GM19240 (cell line): ENCODE results near the gene MAP3K13.
"Not testable (repeated sequence)": the region's sequence is repeated elsewhere in the genome, so short reads cannot be mapped to it uniquely, and the experiment has no call there.

ENCODE experiments used
- DNase-seq: peaks from one replicate; pipeline ENCODE4 v3.0.0; 2011; ENCODE audit warnings: low spot score; ENCODE audit not compliant: insufficient read length

The MAP3K13 gene

DNA sequence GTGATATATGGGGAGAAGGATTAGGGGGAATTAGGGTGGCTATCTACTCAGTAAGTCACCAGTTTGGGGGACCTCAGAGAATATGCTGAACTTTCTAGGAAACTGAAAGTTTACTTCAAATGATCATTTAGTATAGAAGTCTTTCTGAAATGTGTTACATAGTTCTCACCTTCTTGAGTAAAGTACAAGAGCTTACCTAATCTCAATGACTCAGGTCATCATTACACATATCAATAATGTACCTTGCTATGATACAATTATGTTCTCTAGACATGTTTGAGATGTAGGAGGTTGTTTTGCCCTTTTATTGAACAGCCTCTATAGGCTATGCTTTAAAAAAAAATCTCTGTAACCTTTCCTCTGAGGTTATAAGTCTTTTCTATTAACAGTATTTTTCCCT is 85.2 kb downstream of the MAP3K13 start:
- DNase-seq, result no peak

DNA sequence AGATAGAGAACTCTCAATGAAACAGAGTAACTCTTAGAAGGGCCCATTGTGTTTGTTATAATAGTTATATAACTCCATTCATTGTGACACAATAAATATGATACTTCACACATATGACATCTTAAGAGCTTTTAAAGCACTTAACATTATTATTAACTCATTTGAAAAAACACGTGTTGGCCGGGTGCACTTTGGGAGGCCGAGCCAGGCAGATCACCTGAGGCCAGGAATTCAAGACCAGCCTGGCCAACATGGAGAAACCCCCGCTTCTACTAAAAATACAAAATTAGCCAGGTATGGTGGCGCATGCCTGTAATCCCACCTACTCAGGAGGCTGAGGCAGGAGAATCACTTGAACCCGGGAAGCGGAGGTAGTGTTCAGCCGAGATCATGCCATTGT is 88.5 kb downstream of the MAP3K13 start:
- not testable (repeated sequence) for DNase-seq

DNA sequence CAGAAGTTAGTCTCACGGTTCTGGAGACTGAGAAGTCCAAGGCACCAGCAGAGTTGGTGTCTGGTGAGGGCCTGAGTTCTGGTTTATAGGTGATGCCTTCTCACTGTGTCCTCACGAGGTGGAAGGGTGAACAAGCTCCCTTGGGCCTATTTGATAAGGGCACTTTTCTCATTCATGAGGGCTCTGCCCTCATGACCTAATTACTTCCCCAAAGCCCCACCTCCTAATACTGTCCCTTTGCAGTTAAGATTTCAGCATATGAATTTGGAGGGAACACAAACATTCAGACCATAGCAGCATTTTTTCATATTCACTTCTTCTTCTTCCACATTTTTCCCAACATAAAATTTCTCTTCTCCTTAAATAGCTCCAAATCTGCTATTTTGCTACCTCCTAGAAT is 94.4 kb downstream of the MAP3K13 start:
- no peak for DNase-seq

DNA sequence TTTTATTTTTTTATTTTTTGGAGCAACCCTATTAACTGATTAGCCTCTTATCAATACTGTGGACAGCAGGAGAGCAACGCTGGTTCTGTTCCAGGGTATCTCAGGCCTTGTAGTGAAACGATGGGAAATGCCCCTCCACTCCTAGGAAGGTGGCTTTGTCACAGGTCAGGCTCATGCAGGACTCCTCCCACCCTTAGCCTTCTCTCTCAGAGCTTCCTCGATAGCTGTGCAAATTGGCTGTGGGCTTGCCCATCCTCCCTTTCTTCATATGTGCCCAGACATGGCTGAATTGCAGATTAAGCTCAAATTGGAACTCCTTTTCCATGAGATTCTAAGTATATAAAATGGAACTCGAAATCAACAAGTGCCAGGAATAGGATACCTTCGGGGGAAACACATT is 97.4 kb downstream of the MAP3K13 start:
- DNase-seq, result no peak

DNA sequence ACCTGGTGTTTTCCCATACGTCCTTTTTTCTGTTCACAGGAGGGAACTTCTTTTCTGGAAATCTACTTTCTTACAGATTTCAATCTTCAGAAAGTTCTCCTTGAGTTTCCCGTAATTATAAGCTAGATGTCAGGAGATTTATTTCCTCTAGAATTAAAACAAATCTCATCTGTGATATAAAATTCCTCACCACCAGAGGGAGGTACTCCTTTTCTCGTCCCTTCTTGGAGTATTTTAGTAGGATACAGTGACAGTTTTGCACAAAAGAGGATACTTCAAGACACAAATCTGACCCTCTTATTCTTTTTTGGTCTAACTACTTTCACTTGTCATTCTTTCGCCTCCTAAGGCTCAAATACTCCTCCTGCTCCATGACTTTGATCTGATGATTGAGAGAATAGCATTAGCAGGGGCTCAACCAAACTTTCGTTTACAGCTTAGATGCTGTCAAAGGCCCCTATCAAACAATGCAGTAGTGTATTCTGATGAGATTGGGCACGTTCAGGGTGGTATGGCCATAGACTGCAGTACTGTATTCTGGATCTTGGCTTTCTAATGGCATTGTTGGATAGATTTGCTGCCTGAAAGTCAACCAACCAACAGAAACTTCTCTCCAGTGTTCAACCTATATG is 97.9 kb downstream of the MAP3K13 start:
- DNase-seq, result no peak

DNA sequence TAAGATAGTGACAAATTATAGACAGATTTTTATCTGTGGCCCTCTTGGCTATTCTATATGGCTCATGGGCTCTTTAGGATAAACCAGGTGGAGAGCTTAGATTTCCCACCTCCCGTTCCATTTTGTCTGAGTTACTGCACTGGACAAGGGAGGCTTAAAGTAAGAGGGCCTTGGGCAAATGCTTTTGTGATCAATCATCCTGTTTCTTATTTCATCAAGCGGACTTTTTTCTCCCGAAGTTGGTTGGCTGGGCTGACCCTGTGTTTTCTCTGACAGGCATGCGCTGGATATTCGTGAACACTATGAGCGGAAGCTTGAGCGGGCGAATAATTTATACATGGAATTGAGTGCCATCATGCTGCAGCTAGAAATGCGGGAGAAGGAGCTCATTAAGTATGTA is 102.5 kb downstream of the MAP3K13 start:
- DNase-seq, result no peak

DNA sequence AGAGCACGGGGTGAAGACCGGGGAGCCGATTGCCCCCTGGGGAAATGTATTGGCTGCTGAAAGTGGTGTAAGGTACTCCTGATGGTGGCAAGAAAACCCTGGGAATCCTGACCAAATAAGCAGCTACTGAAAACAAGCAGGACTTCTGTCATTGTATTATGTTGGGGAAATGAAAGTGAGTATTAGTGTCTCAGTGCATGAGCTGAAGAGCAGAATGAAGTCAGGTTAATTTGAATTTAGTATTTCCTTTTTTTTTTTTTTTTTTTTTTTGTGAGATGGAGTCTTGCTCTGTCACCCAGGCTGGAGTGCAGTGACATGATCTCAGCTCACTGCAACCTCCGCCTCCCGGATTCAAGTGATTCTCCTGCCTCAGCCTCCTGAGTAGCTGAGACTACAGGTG is 103.2 kb downstream of the MAP3K13 start:
- not testable (repeated sequence) for DNase-seq

DNA sequence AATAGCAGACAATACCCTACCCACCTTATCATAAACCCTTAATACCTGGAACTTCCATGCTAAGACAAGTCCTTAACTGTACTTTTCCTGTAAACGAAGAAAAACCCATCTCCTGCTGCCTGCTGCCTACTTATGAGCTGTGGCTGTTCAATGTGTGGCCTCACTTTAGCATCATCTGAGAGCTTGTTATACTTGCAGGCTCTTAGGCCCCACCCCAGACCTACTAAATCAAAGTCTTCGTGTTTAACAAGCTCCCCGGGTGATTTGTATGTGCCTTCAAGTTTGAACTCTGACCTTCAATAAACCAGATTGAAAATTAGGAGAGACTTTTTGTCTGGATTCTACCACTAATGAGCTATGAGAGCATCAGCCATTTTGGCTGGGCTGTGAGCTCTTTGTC is 106.6 kb downstream of the MAP3K13 start:
- DNase-seq, result no peak

DNA sequence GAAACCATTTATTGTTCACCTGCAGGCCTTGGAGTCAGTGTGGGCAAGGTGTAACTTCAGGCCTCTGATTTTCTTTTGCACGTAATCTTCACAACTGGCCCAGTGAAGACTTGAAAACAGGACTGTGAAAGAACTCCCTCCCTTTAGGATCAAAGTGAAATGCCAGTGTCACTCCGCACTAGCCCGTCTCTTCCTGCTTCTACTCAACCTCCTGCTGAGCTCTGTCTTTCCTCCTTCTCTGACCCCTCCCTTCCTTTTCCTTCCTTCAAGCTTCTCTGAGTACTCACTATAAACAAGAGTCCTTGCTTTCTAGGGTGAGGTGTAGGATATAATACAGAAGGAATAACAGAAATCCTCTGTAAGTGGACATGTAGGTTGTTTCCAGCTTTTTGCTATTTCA is 107.4 kb downstream of the MAP3K13 start:
- no peak for DNase-seq

DNA sequence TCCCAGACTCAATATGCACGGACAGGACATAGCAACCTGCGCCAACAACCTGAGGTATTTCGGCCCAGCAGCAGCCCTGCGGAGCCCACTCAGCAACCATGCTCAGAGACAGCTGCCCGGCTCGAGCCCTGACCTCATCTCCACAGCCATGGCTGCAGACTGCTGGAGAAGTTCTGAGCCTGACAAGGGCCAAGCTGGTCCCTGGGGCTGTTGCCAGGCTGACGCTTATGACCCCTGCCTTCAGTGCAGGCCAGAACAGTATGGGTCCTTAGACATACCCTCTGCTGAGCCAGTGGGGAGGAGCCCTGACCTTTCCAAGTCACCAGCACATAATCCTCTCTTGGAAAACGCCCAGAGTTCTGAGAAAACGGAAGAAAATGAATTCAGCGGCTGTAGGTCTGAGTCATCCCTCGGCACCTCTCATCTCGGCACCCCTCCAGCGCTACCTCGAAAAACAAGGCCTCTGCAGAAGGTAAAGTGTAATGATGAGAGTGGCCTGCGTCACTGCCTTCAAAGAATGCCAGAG is 110.4 kb downstream of the MAP3K13 start:
- DNase-seq, result no peak

DNA sequence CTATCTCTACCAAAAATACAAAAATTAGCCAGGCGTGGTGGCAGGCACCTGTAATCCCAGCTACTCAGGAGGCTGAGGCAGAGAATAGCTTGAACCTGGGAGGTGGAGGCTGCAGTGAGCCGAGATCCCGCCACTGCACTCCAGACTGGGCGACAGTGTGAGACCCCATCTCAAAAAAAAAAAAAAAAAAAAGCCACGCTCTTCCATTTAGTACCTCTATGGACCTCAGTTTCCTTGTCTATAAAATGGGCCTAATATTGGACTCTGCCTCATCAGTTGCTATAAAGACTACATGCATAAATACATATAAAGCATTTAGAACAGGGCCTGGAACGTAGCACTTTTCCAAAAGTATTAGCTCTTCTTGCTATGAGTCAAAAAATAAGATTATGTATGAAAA is 112.0 kb downstream of the MAP3K13 start:
- DNase-seq, result not testable (repeated sequence)

DNA sequence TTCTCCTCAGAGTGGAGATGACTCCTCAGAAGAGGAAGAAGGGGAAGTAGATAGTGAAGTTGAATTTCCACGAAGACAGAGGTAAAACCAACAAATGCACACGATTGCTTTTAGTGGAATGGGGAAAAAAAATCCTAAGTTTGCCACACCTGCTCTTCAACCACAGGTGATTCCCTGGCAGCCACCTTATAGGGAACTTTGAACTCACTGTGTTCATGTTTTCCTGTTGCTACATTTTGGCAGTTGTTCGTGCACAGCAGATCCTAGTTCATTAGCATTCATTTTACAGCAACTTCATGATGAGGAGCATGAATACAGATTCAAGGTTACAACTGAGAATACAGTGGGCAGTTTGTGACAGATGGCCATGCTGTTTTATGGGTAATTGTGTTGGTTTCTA is 114.4 kb downstream of the MAP3K13 start:
- DNase-seq, result no peak

GRCh38 chr3:185479373-185479945 is 116.5 kb downstream of the MAP3K13 start:
- no peak for DNase-seq

DNA sequence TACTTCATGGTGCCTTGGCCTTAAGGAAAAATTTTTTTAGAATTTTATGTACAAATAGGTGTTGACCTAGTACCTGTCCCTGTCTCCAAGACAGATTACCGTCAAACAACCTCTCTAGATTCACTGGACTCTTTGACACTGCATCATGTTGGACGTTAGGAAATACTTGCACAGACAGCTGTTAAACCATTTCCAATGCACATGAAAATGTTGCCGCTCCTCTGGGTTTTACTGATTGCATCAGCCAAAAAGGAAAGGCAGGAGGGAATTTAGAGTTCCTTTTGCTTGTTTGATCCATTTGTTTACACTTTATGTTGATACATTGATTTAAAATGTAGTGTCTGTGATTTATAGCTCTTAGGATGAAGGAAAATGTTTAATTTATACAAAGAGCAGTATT is 121.4 kb downstream of the MAP3K13 start:
- DNase-seq, result no peak

- no peak for DNase-seq
These were observed 123.5 kb downstream of the MAP3K13 start for GRCh38 chr3:185486394-185486793.

DNA sequence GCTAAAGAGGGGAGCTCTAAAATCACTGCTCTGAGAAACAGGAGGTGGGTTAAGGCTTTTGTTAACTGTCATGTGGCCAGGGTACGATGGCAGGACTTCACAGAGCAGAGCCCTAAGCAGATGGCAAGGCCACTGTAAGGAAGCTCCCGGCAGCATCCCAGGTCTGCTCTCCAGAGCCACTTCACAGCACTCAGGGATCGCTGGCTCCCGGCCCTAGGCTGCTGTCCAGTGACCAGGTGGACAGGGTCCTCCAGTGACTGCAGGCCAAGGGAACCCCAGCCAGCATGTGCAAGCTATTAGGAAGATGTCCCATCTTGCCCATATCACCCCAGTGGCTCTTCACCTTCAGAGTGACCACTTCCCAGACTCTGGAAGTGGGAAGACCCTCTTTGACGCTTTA is 125.5 kb downstream of the MAP3K13 start:
- no peak for DNase-seq

DNA sequence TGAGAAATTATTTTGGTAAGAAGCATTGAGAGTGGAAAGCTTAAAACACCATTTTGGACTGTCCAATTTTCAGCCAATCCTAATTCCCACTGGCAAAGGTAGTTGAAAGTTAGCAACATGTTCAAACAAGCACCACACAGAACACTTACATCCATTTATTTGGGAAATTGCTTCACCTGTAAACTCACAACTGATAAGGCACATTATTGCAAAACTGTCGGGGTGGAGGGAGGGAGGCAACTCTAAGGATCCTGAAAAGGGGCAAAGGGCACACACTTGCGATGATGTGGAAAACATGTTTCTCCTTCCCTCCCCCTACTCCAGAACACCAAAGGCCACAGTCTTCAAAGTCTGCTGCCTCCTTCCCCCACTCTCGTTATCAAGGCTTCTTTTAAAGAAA is 126.5 kb downstream of the MAP3K13 start:
- no peak for DNase-seq

DNA sequence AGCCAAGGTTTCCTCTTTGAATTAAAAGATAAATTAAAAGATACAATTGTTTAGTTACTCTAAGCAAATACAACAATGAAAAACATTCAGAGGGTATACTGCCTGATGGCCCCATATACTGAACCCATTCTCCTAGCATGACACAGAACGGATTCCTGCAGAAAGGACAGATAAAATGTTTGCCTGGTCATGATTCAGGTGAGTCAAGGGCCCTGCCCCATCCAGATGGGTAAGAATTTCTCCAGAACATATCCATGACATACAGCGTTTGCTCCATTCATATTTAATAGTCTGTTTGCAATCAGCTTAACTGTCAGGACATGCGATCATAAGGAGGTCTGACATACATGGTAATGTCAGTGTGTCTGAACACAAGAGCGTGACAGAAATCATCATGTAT is 127.3 kb downstream of the MAP3K13 start:
- no peak for DNase-seq

DNA sequence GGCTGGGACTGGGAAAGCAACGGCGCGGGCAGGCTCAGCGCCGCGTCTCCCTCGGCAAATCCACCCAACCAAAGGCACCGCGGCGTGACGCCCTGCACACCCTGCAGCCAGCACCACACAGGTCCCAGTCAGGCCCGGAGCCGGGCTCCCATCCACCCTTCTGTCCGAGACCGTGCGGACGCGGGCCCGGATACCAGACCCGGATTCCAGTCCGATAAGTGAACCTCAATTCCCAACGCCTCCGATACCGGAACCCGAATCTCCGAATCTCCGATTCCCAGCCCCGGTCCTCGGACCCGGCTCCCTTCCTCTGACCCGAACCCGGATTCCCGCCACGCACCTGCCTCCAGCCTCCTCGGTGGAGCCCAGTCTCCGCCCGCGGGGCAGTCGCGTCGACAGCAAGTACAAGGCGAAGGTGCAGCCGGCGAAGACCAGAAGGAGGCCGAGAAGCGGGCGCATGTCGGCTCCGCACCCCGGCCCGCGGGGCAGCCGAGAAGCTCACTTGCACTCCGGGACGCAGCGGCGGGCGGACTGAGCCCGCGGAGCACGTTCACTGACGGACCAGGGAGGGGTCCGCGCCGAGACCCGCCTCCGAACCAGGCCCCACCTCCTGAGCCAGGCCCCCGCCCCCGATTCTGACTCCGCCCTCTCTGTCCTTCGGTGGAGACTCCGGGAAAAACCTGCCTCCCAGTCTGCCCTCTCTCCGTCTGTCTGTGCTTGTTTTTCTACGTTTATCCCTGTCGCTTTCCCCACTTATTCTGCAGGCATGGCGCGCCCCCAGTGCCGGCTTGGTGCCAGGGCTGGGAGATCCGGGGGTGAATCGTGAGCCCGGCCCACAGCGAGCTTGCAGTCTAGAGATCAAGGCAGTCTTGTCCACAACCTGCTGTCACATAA is 135.8 kb downstream of the MAP3K13 start, which contains the start of gene TMEM41A:
Gene TMEM41A, minus strand, starts transcription at position 533 of the 894 bp plus-strand sequence. Its CDS starts 74 bp downstream, at position 459.
- peak; percentile 84 for DNase-seq

DNA sequence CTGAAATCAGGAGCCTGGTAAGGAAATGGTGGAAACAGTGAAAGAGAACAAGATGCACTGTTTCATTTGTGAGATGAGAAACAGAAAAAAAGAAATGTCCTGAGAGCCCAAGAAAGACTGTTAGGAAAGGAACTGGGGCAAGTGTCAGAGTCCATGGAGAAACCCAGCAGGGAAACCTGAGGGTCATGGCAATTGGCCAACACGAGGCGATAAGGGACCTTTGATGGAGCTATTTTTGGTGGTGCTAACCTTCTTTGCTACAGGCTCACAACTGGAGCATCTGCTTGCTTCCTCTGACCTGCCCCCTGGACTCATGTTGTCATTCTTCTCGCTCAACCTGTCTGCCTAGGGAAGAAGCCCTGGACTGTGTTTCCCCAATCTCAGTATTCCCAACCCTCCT is 140.1 kb downstream of the MAP3K13 start:
- no peak for DNase-seq

DNA sequence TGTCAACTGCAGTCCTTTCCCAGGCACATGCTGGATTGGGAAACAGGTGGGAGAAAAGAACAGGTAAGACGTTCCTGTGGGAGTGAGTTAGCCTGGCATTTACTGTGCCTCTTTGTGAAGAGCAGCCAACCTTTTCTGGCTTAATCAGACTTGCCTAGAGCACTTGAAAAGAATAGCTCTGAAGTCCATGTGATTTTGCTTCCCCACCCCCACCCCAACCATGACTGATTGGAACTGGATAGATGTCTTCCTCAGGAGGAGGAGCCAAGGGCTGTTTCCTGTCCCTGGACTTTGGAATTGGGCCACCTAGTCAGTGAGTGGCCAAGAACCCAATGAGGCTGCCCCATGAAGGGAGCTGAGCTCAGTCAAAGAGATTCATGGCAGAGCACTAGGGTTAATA is 140.6 kb downstream of the MAP3K13 start:
- no peak for DNase-seq

GRCh38 chr3:185504636-185505035 is 141.7 kb downstream of the MAP3K13 start:
- DNase-seq, result no peak
